Small intestine (tissue), 7 donors: Measurements from ENCODE around the gene SLC17A2. TPM values are rescaled to one million over a fixed set of nuclear protein-coding genes. Genes with fewer than 3 reads are reported as not detected.

Source experiments
- DNase-seq, 2 donors: peaks; one replicate each; pipeline versions ENCODE4 v3.0.0 to v3.0.0-alpha.2; 2013
- FAIRE-seq: peaks from 2 replicates; lab custom pipeline; 2012; peaks lifted over from hg19 to GRCh38; lab: Jason Lieb, UNC
- H3K27ac ChIP-seq, 3 donors: one replicate each; pipeline ENCODE4 v1.5.1; 2013; ENCODE audit warnings: low read length in 2 of 3, mild to moderate bottlenecking in 2 of 3, control low read depth in 1 of 3, inconsistent platforms in 1 of 3, low read depth in 1 of 3, moderate library complexity in 1 of 3
- H3K27me3 ChIP-seq, 3 donors: one replicate each; pipeline ENCODE4 v1.6.1; 2013; ENCODE audit warnings: low read length in 3 of 3, inconsistent platforms in 1 of 3; ENCODE audit not compliant: control insufficient read depth in 3 of 3, insufficient read depth in 3 of 3
- H3K36me3 ChIP-seq, 3 donors: one replicate each; pipeline ENCODE4 v1.6.1; 2013; ENCODE audit warnings: low read length in 3 of 3, inconsistent platforms in 1 of 3, low read depth in 1 of 3, mild to moderate bottlenecking in 1 of 3, moderate library complexity in 1 of 3; ENCODE audit not compliant: control insufficient read depth in 3 of 3, insufficient read depth in 2 of 3
- H3K4me1 ChIP-seq, 3 donors: one replicate each; pipeline ENCODE4 v1.6.1; 2013; ENCODE audit warnings: low read length in 2 of 3, inconsistent platforms in 1 of 3, low read depth in 1 of 3, mild to moderate bottlenecking in 1 of 3, moderate library complexity in 1 of 3; ENCODE audit not compliant: control insufficient read depth in 3 of 3, insufficient read depth in 2 of 3
- H3K4me3 ChIP-seq, 3 donors: one replicate each; pipeline ENCODE4 v1.5.1; 2013; ENCODE audit warnings: low read length in 3 of 3, control low read depth in 1 of 3, inconsistent platforms in 1 of 3, low read depth in 1 of 3, mild to moderate bottlenecking in 1 of 3, moderate library complexity in 1 of 3
- H3K9me3 ChIP-seq, 2 donors: one replicate each; pipeline ENCODE4 v1.6.1; 2013; ENCODE audit warnings: low read depth in 1 of 2, low read length in 1 of 2; ENCODE audit not compliant: control insufficient read depth in 2 of 2, insufficient read depth in 1 of 2
- WGBS, 3 donors: extraction: QIAGEN DNeasy Blood & Tissue Kit; methylation state at CpG; one replicate each; pipeline ENCODE4 v1.1.7; 2013; 5-methylcytosine and 5-hydroxymethylcytosine counted together
- polyA plus RNA-seq, 4 donors: library from polyadenylated mRNA; stranded (reverse) in 3 of 4; unstranded in 1 of 4; fragments of 200-250 nt in 3 of 4; fragments of 120-200 nt in 1 of 4; gene quantifications; one replicate each; pipeline versions ENCODE4 v1.2.1 to v1.2.3, GENCODE V29; 2013
- donor health status: healthy with polysubstance abuse.
- donor health status: control.
- donor health status: control.
- donor health status: Bipolar disorder and iron deficiency.
- donor health status: healthy.

SLC17A2 gene
- polyA plus RNA-seq, 4 donors: 0.04 TPM; not detected in 3

DNA sequence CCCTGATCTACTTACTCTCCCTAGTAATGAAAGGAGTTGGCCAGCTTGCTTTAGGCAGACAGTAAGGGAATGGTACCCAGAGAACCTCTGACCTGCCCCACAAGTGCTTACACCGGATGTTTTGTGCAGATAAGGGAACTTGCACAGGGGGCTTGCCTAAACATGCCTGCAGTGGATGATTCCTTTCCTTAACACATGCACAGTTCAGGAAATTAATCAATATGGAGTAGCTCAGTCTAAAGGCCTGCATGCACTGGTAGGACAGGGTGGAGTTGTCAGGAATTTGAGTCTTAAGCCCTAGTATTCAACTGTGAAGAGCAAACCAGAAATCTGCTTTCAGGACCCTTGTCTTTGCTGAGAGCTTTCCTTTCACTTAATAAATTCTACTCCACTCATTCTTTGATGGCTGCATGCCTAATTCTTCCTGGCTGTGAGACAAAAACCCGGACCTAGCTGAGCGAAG lies 28.2 kb upstream of the SLC17A2 start:
- FAIRE-seq: no peak

DNA sequence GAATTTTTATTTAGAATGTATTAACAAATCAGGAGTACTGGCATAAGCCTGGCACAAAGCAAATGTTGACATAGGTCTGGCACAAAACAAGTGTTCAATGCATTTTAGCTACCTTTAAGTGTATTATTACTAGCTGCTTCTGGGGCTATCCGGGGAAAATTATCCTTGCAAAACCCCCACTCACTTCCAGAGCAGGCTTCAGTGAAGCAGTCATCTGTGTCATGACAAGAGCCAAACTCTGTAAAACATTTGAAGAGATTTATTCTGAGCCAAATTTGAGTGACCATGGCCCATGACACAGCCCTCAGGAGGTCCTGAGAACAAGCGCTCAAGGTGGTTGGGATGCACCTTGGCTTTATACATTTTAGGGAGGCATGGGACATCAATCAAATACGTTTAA lies 25.7 kb upstream of the SLC17A2 start:
- no peak for FAIRE-seq
- WGBS, 3 donors: 71 to 80% (median 77%) methylated on average over 3 of the region's 3 CpGs
- H3K9me3 ChIP-seq: peaks cover 0 to 19% of the 10 kb centered on the region in 2 donors

More for the DNA sequence above, 28.2 kb upstream of the SLC17A2 start:
- DNase-seq: no peak
- H3K27ac ChIP-seq: no peak overlapping the region
- WGBS, 3 donors: 75 to 84% (median 83%) methylated on average over 3 of the region's 3 CpGs
- H3K27me3 ChIP-seq: no peaks in the 10 kb centered on the region
- H3K36me3 ChIP-seq: no peaks in the 10 kb centered on the region
- H3K4me3 ChIP-seq: no peak overlapping the region
- H3K9me3 ChIP-seq: peaks cover 0 to 19% of the 10 kb centered on the region in 2 donors
- peaks cover 0 to 6% (median 5%) of the 10 kb centered on the region in 3 donors for H3K4me1 ChIP-seq

DNA sequence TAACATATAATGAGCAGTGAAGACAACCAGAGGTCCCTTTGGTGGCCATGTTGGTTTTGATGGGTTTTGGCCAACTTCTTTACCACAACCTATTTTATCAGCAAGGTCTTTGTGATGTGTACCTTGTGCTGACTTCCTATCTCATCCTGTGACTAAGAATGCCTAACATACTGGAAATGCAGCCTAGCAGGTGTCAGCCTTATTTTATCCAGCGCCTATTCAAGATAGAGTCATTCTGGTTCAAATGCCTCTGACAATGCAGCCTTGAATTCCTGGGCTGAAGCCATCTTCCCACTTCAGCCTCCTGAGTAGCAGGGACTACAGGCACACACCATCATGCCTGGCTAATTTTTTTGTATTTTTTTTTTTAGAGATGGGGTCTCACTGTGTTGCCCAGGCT lies 24.3 kb upstream of the SLC17A2 start:
- Histone ChIP-seq H3K36me3 (no peaks in the 10 kb centered on the region), H3K27me3 (no peaks in the 10 kb centered on the region), H3K27ac (no peak overlapping the region), H3K4me1 (peaks cover 0 to 19% (median 2%) of the 10 kb centered on the region in 3 donors), H3K4me3 (no peak overlapping the region), H3K9me3 (peaks cover 0 to 10% of the 10 kb centered on the region in 2 donors)
- 0 to 83% (median 50%) methylated on average over 1 of the region's 1 CpG for WGBS, 3 donors
- DNase-seq (no peak), FAIRE-seq (no peak)

More for the DNA sequence above, 25.7 kb upstream of the SLC17A2 start:
- DNase-seq: no peak
- H3K4me3 ChIP-seq: no peak overlapping the region
- H3K4me1 ChIP-seq: peaks cover 0 to 19% (median 2%) of the 10 kb centered on the region in 3 donors
- no peaks in the 10 kb centered on the region for H3K27me3 ChIP-seq
- no peaks in the 10 kb centered on the region for H3K36me3 ChIP-seq
- H3K27ac ChIP-seq: no peak overlapping the region

DNA sequence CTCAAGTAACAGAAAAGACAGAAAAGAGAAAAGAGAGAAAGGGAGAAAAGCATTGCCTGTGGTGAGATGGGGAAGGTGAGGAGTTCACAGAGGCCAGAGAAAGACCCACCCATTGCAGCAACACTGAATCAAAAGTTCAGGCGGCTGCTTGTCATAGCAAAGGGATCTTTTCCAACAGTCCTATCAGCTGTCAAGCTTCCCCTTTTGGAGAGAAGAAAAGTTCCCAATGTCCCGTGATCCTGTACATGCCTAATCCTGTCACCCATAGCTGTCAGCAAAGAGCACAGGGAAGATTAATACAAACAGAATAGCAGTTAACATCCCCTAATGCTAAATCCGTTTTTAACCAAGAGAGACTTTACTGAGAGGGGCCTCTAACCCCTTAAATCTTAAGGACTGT lies 23.2 kb upstream of the SLC17A2 start:
- H3K27me3 ChIP-seq: no peaks in the 10 kb centered on the region
- FAIRE-seq: no peak
- WGBS, 3 donors: 63 to 90% (median 86%) methylated on average over 3 of the region's 3 CpGs

DNA sequence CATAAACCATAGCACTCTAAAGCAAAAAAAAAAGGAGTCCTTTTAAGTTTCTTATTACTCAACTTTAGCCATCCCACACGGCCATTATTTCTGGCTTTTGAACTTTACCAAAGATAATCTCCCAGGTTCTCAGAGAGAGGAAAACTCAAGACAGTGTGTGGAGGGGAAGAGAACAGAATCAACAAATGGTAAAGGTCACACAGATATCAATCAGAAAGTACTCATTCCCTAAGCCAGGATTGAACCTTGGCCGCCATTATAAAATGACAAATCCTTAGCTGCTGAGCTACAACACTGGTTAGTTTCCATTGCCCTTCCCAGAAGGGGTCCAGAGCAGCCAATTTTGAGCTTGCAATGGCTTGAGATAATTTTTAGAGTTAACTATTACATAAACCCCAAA lies 22.0 kb upstream of the SLC17A2 start:
- H3K36me3 ChIP-seq: no peaks in the 10 kb centered on the region
- DNase-seq (peak; percentile 84 to 92), FAIRE-seq (peak; percentile 23)
- WGBS, 3 donors: 12 to 58% (median 37%) methylated on average over 2 of the region's 2 CpGs
- H3K9me3 ChIP-seq: no peaks in the 10 kb centered on the region
- peak overlapping the region in 2 of 3 donors; percentile 25 to 84 for H3K27ac ChIP-seq
- peaks cover 0 to 19% (median 2%) of the 10 kb centered on the region in 3 donors for H3K4me1 ChIP-seq
- no peak overlapping the region for H3K4me3 ChIP-seq
- no peaks in the 10 kb centered on the region for H3K27me3 ChIP-seq

More for the DNA sequence above, 23.2 kb upstream of the SLC17A2 start:
- Histone ChIP-seq H3K4me1 (peaks cover 0 to 19% (median 2%) of the 10 kb centered on the region in 3 donors), H3K4me3 (no peak overlapping the region), H3K9me3 (peaks cover 0 to 2% of the 10 kb centered on the region in 2 donors), H3K27ac (peak overlapping the region in 1 of 3 donors; percentile 84), H3K36me3 (no peaks in the 10 kb centered on the region)
- no peak for DNase-seq

DNA sequence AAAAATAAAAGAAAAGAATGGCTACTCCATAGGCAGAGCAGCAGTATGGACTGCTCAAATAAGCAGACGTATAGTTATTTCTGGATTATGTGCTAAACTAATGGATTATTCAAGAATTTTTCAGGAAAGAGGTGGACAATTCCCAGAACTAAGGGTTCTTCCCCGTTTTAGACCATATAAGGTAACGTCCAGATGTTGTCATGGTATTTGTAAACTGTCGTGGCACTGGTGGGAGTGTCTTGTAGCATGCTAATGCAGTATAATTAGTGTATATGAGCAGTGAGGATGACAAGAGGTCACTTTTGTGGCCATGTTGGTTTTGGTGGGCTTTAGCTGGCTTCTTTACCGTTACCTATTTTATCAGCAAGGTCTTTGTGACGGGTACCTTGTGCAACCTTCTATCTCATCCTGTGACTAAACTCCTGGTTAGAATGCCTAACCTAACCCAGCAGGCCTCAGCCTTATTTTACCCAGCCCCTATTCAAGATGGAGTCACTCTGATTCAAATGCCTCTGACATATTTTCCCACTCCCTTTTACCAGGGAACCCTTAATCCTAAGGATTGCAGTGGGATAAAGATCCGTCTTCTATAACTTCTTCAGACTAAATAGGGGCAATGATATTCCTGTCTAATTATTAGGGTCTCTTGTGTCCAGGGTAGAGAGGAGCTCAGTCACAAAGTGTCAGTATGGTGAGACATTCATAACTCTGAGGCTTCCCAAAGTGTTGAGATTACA lies 21.0 kb upstream of the SLC17A2 start:
- Histone ChIP-seq H3K27me3 (no peaks in the 10 kb centered on the region), H3K9me3 (no peaks in the 10 kb centered on the region), H3K4me3 (no peak overlapping the region), H3K4me1 (peaks cover 0 to 19% (median 2%) of the 10 kb centered on the region in 3 donors), H3K27ac (peak overlapping the region in 1 of 3 donors; percentile 84), H3K36me3 (no peaks in the 10 kb centered on the region)
- WGBS, 3 donors: 76 to 91% (median 79%) methylated on average over 7 of the region's 7 CpGs
- FAIRE-seq (no peak), DNase-seq (no peak)

DNA sequence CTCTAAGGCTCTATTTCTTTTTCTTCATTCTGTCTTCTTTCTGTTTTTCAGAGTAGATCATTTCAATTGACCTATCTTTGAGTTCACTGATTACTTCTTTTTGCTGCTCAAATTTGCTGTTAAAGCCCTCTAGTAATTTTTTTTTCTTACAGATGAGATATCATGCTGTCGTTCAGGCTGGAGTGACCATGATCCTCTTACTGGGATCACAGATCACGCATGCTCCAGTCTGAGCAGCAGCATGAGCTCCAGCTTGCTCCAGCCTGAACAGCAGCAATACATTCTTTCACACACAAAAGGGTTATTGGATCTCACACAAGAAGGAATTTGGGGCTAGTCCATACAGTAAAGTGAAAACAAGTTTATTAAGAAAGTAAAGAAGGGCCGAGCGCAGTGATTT lies 19.8 kb upstream of the SLC17A2 start:
- Histone ChIP-seq H3K4me1 (peaks cover 0 to 20% (median 2%) of the 10 kb centered on the region in 3 donors), H3K9me3 (peaks cover 0 to 3% of the 10 kb centered on the region in 2 donors), H3K36me3 (no peaks in the 10 kb centered on the region), H3K27me3 (no peaks in the 10 kb centered on the region), H3K27ac (no peak overlapping the region), H3K4me3 (no peak overlapping the region)
- DNase-seq (no peak), FAIRE-seq (no peak)
- WGBS, 3 donors: 79 to 87% (median 82%) methylated on average over 4 of the region's 4 CpGs

DNA sequence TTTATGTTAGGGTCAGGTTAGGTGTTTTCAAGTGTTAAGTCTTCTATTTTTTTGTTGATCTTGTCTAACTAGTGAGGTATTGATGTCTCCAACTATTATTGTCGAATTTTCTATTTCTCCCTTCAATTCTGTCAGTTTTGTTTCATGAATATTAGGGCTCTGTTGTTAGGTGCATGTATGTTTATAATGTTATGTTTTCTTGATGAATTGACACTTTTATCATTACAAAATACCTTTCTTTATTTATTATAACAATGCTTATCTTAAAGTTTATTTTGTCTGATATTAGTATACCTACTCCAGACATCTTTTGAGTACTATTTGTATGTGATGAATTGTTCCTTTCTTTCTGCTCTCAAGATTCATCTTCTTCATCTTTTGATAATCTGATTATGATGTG lies 19.2 kb upstream of the SLC17A2 start:
- no peak overlapping the region for H3K4me3 ChIP-seq
- FAIRE-seq (no peak), DNase-seq (no peak)
- no peaks in the 10 kb centered on the region for H3K36me3 ChIP-seq
- 81 to 92% (median 90%) methylated on average over 1 of the region's 1 CpG for WGBS, 3 donors
- no peak overlapping the region for H3K27ac ChIP-seq
- H3K27me3 ChIP-seq: no peaks in the 10 kb centered on the region
- H3K4me1 ChIP-seq: peaks cover 0 to 25% (median 2%) of the 10 kb centered on the region in 3 donors
- H3K9me3 ChIP-seq: peaks cover 0 to 3% of the 10 kb centered on the region in 2 donors
